ENCODE measurements around the gene CXorf65. TPM values are rescaled to one million over a fixed set of nuclear protein-coding genes. Genes with fewer than 3 reads are reported as not detected.

CXorf65 gene
- total RNA-seq, 1 donor from 2014 or later = not detected

DNA sequence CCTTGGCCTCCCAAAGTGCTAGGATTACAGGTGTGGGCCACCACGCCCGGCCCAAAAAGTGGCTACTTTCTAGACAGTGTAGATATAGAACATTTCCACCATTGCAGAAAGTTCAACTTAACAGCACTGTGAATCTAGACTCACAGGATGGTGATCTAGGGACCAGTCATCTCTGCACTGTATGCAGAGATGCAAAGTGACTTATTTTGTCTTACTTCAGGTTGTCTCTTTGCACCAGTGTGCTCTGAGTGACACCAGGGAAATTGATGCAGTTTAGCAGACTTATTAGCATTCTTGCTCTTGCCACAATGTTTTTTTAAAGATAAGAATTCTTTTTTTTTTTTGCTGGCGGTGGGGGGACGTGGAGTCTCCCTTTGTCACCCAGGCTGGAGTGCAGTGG lies 23.7 kb downstream of the CXorf65 start:
- DNase-seq (ENCODE audit: low spot score) = no peak
- Mint-ChIP-seq H3K4me3 (ENCODE audit: unreplicated experiment) (no peak overlapping the region), H3K36me3 (ENCODE audit: low read depth, unreplicated experiment) (no peaks in the 10 kb centered on the region), H3K27ac (ENCODE audit: unreplicated experiment) (no peak overlapping the region), H3K27me3 (ENCODE audit: unreplicated experiment) (no peaks in the 10 kb centered on the region), H3K4me1 (ENCODE audit: unreplicated experiment) (no peaks in the 10 kb centered on the region), H3K9me3 (ENCODE audit: unreplicated experiment) (no peaks in the 10 kb centered on the region)
- TF ChIP-seq, protein P1, sequence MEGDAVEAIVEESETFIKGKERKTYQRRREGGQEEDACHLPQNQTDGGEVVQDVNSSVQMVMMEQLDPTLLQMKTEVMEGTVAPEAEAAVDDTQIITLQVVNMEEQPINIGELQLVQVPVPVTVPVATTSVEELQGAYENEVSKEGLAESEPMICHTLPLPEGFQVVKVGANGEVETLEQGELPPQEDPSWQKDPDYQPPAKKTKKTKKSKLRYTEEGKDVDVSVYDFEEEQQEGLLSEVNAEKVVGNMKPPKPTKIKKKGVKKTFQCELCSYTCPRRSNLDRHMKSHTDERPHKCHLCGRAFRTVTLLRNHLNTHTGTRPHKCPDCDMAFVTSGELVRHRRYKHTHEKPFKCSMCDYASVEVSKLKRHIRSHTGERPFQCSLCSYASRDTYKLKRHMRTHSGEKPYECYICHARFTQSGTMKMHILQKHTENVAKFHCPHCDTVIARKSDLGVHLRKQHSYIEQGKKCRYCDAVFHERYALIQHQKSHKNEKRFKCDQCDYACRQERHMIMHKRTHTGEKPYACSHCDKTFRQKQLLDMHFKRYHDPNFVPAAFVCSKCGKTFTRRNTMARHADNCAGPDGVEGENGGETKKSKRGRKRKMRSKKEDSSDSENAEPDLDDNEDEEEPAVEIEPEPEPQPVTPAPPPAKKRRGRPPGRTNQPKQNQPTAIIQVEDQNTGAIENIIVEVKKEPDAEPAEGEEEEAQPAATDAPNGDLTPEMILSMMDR (IDR thresholded peaks at IDR 0.05; ENCODE audit: unreplicated experiment) = no peak

DNA sequence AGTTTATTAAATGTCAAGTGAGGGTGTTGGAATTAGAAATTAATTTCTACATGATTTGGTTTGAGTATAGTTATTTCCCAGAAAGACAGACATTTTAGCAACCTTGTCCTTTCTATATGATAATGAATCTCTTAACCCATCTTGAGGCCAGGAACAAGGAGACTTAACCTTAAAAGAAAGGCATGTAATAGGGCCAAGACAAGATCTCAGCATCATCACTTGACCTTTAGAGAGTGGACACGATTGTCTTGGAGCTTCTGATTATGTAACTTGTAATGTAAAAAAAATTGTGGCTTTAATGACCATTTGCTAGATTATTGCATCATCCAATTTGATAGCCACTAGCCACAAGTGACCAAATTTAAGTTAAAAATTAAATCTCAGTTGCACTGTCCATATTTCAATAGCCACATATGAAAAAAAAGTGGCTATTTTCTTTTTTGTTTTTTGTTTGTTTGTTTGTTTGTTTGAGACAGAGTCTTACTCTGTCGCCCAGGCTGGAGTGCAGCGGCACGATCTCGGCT lies 24.4 kb downstream of the CXorf65 start:
- no peak for DNase-seq (ENCODE audit: low spot score)
- Mint-ChIP-seq H3K4me3 (ENCODE audit: unreplicated experiment) (no peak overlapping the region), H3K4me1 (ENCODE audit: unreplicated experiment) (no peaks in the 10 kb centered on the region), H3K36me3 (ENCODE audit: low read depth, unreplicated experiment) (no peaks in the 10 kb centered on the region), H3K9me3 (ENCODE audit: unreplicated experiment) (no peaks in the 10 kb centered on the region), H3K27me3 (ENCODE audit: unreplicated experiment) (no peaks in the 10 kb centered on the region), H3K27ac (ENCODE audit: unreplicated experiment) (no peak overlapping the region)
- TF ChIP-seq, protein P1 (IDR thresholded peaks at IDR 0.05; ENCODE audit: unreplicated experiment) = no peak

DNA sequence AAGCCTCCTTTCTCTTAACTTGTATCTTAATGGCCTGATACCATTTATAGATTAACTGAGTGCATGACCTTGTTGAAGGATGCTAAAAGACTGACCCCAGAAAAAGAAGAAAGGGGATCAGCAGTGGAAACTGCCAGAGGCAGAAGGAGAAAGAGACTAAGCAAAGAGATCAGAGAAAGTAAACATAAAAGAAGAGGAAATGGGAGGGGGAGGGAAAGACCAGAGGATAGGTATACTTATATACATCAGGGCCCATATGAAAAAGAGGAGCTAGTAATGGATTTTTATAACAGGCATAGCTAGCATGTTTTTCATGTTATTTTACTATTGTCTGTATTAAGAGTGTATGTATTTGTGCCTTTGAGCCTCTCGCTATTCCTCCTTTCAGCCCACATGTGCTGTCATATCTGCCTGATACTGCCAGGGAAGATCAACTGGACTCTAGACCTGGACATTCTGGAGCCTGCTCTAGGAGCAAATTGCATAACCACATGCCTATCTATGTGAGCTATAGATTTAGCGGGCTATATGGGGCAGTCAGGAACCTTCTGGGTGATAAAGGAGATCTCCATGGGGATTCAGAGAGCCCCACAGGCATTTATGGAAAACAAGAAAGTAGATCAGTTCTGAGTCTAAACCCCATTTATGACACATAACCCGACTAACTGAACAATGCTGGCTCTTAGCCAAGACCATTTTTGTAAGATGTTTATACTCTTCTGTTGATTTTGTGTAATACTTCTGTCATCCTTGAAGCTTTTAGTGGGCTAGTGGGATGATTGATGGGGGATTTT lies 25.0 kb downstream of the CXorf65 start:
- TF ChIP-seq, protein P1 (IDR thresholded peaks at IDR 0.05; ENCODE audit: unreplicated experiment) = no peak
- H3K27ac Mint-ChIP-seq (ENCODE audit: unreplicated experiment) = no peak overlapping the region
- H3K9me3 Mint-ChIP-seq (ENCODE audit: unreplicated experiment) = no peaks in the 10 kb centered on the region
- no peaks in the 10 kb centered on the region for H3K36me3 Mint-ChIP-seq (ENCODE audit: low read depth, unreplicated experiment)
- no peaks in the 10 kb centered on the region for H3K4me1 Mint-ChIP-seq (ENCODE audit: unreplicated experiment)
- H3K27me3 Mint-ChIP-seq (ENCODE audit: unreplicated experiment) = no peaks in the 10 kb centered on the region
- H3K4me3 Mint-ChIP-seq (ENCODE audit: unreplicated experiment) = no peak overlapping the region
- DNase-seq (ENCODE audit: low spot score) = no peak

DNA sequence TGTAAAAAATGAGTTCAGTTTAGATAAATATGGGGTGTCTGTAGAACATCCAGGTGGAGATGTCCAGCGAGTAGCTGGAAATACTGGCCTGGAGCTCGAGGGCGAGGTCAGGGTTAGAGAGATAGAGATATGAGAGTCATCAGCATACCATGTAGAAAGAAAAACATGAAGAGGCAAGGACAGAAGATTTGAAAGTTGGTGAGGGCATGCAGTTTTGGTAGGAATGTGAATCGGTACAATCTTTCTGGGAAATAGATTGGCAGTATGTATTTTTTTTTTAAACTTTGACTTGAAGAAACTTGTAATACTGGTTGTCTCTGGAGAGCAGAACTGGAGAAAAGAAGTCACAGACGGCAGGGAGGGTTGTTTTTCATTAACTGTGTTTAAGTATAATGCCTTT lies 36.0 kb downstream of the CXorf65 start:
- H3K27ac Mint-ChIP-seq (ENCODE audit: unreplicated experiment) = no peak overlapping the region

More for the DNA sequence above, 36.0 kb downstream of the CXorf65 start:
- TF ChIP-seq, protein P1 (IDR thresholded peaks at IDR 0.05; ENCODE audit: unreplicated experiment) = no peak
- Mint-ChIP-seq H3K36me3 (ENCODE audit: low read depth, unreplicated experiment) (no peaks in the 10 kb centered on the region), H3K27me3 (ENCODE audit: unreplicated experiment) (no peaks in the 10 kb centered on the region), H3K4me3 (ENCODE audit: unreplicated experiment) (no peak overlapping the region), H3K4me1 (ENCODE audit: unreplicated experiment) (peaks cover 14% of the 10 kb centered on the region), H3K9me3 (ENCODE audit: unreplicated experiment) (no peaks in the 10 kb centered on the region)
- no peak for DNase-seq (ENCODE audit: low spot score)

All from endothelial cell (in vitro differentiated cells).